H9 (cell line): ENCODE results near the gene MARCHF10. TPM values are rescaled to one million over a fixed set of nuclear protein-coding genes. Genes with fewer than 3 reads are reported as not detected.

Experiments
- DNase-seq: peaks from one replicate; pipeline ENCODE4 v3.0.0-alpha.2; 2017
- H2AFZ ChIP-seq: one replicate; pipeline ENCODE4 v1.6.1; 2013; ENCODE audit warnings: mild to moderate bottlenecking, low read length, control low read depth, moderate library complexity
- H2AK5ac ChIP-seq: 2 replicates; pipeline ENCODE4 v1.6.1; 2013; ENCODE audit warnings: low read length, control low read depth, mixed read lengths; ENCODE audit not compliant: insufficient read length
- H2BK120ac ChIP-seq: one replicate; pipeline ENCODE4 v1.6.1; 2013; ENCODE audit warnings: low read depth, mild to moderate bottlenecking, low read length, control low read depth, inconsistent platforms; ENCODE audit not compliant: poor library complexity, severe bottlenecking
- H2BK12ac ChIP-seq: 2 replicates; pipeline ENCODE4 v1.6.1; 2013; ENCODE audit warnings: low read length, control low read depth, mixed read lengths, low read depth; ENCODE audit not compliant: insufficient read length
- H2BK15ac ChIP-seq: 2 replicates; pipeline ENCODE4 v1.6.1; 2013; ENCODE audit warnings: low read depth, low read length, control low read depth
- H2BK20ac ChIP-seq: one replicate; pipeline ENCODE4 v1.6.1; 2013; ENCODE audit warnings: low read depth, mild to moderate bottlenecking, low read length, control low read depth, inconsistent platforms; ENCODE audit not compliant: poor library complexity, severe bottlenecking
- H2BK5ac ChIP-seq: 2 replicates; pipeline ENCODE4 v1.6.1; 2013; ENCODE audit warnings: low read length, control low read depth, mixed read lengths; ENCODE audit not compliant: insufficient read length
- H3K14ac ChIP-seq: 2 replicates; pipeline ENCODE4 v1.6.1; 2013; ENCODE audit warnings: low read length, control low read depth; ENCODE audit not compliant: insufficient read depth
- H3K18ac ChIP-seq: 2 replicates; pipeline ENCODE4 v1.6.1; 2013; ENCODE audit warnings: low read depth, mild to moderate bottlenecking, mixed read lengths, low read length, control low read depth; ENCODE audit not compliant: insufficient read length
- H3K23ac ChIP-seq: 2 replicates; pipeline ENCODE4 v1.6.1; 2013; ENCODE audit warnings: low read length, control low read depth, mixed read lengths, low read depth; ENCODE audit not compliant: insufficient read length
- H3K23me2 ChIP-seq: 2 replicates; pipeline ENCODE4 v1.6.1; 2013; ENCODE audit warnings: low read depth, mild to moderate bottlenecking, mixed read lengths, low read length, control low read depth; ENCODE audit not compliant: insufficient read length, poor library complexity, severe bottlenecking
- H3K27ac ChIP-seq: 2 replicates; pipeline ENCODE4 v1.5.1; 2013; ENCODE audit warnings: low read length, control low read depth, mixed read lengths, low read depth; ENCODE audit not compliant: insufficient read length
- H3K27me3 ChIP-seq: 2 replicates; pipeline ENCODE4 v1.6.1; 2013; ENCODE audit warnings: low read length, control low read depth, inconsistent platforms; ENCODE audit not compliant: insufficient read depth
- H3K4ac ChIP-seq: 2 replicates; pipeline ENCODE4 v1.6.1; 2013; ENCODE audit warnings: low read depth, mild to moderate bottlenecking, control low read depth, inconsistent platforms, low read length, moderate library complexity
- H3K4me1 ChIP-seq: 2 replicates; pipeline ENCODE4 v1.6.1; 2013; ENCODE audit warnings: low read length, control low read depth, inconsistent platforms; ENCODE audit not compliant: insufficient read depth
- H3K4me2 ChIP-seq: 2 replicates; pipeline ENCODE4 v1.6.1; 2013; ENCODE audit warnings: low read length, control low read depth, mixed read lengths; ENCODE audit not compliant: insufficient read length, insufficient read depth
- H3K56ac ChIP-seq: 2 replicates; pipeline ENCODE4 v1.6.1; 2013; ENCODE audit warnings: low read depth, mild to moderate bottlenecking, mixed read lengths, low read length, control low read depth; ENCODE audit not compliant: insufficient read length
- H3K79me1 ChIP-seq: 2 replicates; pipeline ENCODE4 v1.6.1; 2013; ENCODE audit warnings: low read depth, mild to moderate bottlenecking, moderate library complexity, low read length, control low read depth, inconsistent platforms; ENCODE audit not compliant: insufficient read depth, poor library complexity, severe bottlenecking
- H3K79me2 ChIP-seq: 2 replicates; pipeline ENCODE4 v1.6.1; 2013; ENCODE audit warnings: low read length, control low read depth, inconsistent platforms; ENCODE audit not compliant: insufficient read depth
- H3K9ac ChIP-seq: 2 replicates; pipeline ENCODE4 v1.6.1; 2013; ENCODE audit warnings: low read length, control low read depth, mixed read lengths; ENCODE audit not compliant: insufficient read length; ENCODE audit errors: extremely low read depth
- H3K9me3 ChIP-seq: one replicate; pipeline ENCODE4 v1.6.1; 2013; ENCODE audit warnings: low read depth, low read length, inconsistent platforms; ENCODE audit not compliant: control insufficient read depth
- H3T11ph ChIP-seq: one replicate; pipeline ENCODE4 v1.6.1; 2013; ENCODE audit warnings: mild to moderate bottlenecking, low read length, control low read depth, inconsistent platforms
- H4K20me1 ChIP-seq: one replicate; pipeline ENCODE4 v1.6.1; 2013; ENCODE audit not compliant: control insufficient read depth, insufficient read length, insufficient read depth
- H4K5ac ChIP-seq: 2 replicates; pipeline ENCODE4 v1.6.1; 2013; ENCODE audit warnings: low read depth, mild to moderate bottlenecking, mixed read lengths, low read length, control low read depth; ENCODE audit not compliant: insufficient read length
- H4K8ac ChIP-seq: replicated peaks from 2 replicates; pipeline ENCODE4 v1.6.1; 2013; ENCODE audit warnings: low read length, control low read depth, mixed read lengths, low read depth; ENCODE audit not compliant: insufficient read length
- H4K91ac ChIP-seq: 2 replicates; pipeline ENCODE4 v1.6.1; 2013; ENCODE audit warnings: low read depth, mild to moderate bottlenecking, moderate library complexity, mixed read lengths, low read length, control low read depth; ENCODE audit not compliant: insufficient read length
- H3K27ac Mint-ChIP-seq, 3 experiments: 2 replicates in 2 of 3; 3 replicates in 1 of 3; pipeline ENCODE4 v1.8.0; 2020 to 2021; ENCODE audit warnings: mixed read lengths in 3 of 3, mild to moderate bottlenecking in 1 of 3, moderate library complexity in 1 of 3
- H3K27me3 Mint-ChIP-seq: 2 replicates; pipeline ENCODE4 v1.8.0; 2021; ENCODE audit warnings: low read depth, mild to moderate bottlenecking, moderate library complexity, mixed read lengths
- H3K36me3 Mint-ChIP-seq, 3 experiments: 2 replicates in 2 of 3; 3 replicates in 1 of 3; pipeline ENCODE4 v1.8.0; 2020 to 2021; ENCODE audit warnings: low read depth in 3 of 3, mixed read lengths in 3 of 3; ENCODE audit not compliant: insufficient read depth in 1 of 3
- H3K4me1 Mint-ChIP-seq, 2 experiments: 2 replicates each; pipeline ENCODE4 v1.8.0; 2020; ENCODE audit warnings: mixed read lengths in 2 of 2
- H3K4me3 Mint-ChIP-seq, 2 experiments: 2 replicates in 1 of 2; 3 replicates in 1 of 2; pipeline ENCODE4 v1.8.0; 2020 to 2021; ENCODE audit warnings: mild to moderate bottlenecking in 2 of 2, mixed read lengths in 2 of 2, moderate library complexity in 1 of 2
- H3K9me3 Mint-ChIP-seq, 2 experiments: 2 replicates in 1 of 2; 3 replicates in 1 of 2; pipeline ENCODE4 v1.8.0; 2020; ENCODE audit warnings: mild to moderate bottlenecking in 2 of 2, mixed read lengths in 2 of 2, moderate library complexity in 1 of 2
- CTCF ChIP-seq: fragments of 200-600 bp; sonication (generic); conservative IDR thresholded peaks from 3 replicates; pipeline ENCODE4 v1.8.0; 2021; ENCODE audit warnings: antibody characterized with exemption, mild to moderate bottlenecking
- WGBS: extraction: QIAGEN DNeasy Blood & Tissue Kit; methylation state at CpG from one replicate; pipeline ENCODE4 v1.1.7; 2013; ENCODE audit warnings: missing lambda C conversion rate, low lambda C conversion rate, mixed read lengths; ENCODE audit not compliant: insufficient read length; ENCODE audit errors: extremely low coverage; 5-methylcytosine and 5-hydroxymethylcytosine counted together
- total RNA-seq: library from RNA; stranded (reverse); gene quantifications from 2 replicates; pipeline ENCODE4 v1.2.1, GENCODE V29; 2021

The MARCHF10 gene
- total RNA-seq, 1 experiment from 2014 or later, result not detected

GRCh38 chr17:62658136-62658920 lies 149.8 kb downstream of the MARCHF10 start:
- Mint-ChIP-seq H3K9me3 (peaks cover 9% of the 10 kb centered on the region in 2 experiments), H3K27ac (peak overlapping the region in 2 of 3 experiments; percentile 16 to 78; a peak in 1 of 7 replicates), H3K4me3 (no peak overlapping the region), H3K4me1 (peaks cover 10 to 16% of the 10 kb centered on the region in 2 experiments), H3K27me3 (peaks cover 1% of the 10 kb centered on the region; the same call in 1 of the 2 replicates), H3K36me3 (peaks cover 3 to 22% (median 12%) of the 10 kb centered on the region in 3 experiments)
- Histone ChIP-seq H3K23me2 (no peaks in the 10 kb centered on the region), H3K27me3 (no peaks in the 10 kb centered on the region), H3K18ac (no peak overlapping the region), H3K9me3 (no peaks in the 10 kb centered on the region), H4K8ac (no peak overlapping the region), H3K27ac (no peak overlapping the region), H3K4ac (no peak overlapping the region), H2BK20ac (no peak overlapping the region), H2AK5ac (no peak overlapping the region), H3K23ac (no peak overlapping the region), H3K79me1 (no peaks in the 10 kb centered on the region), H3K4me1 (no peaks in the 10 kb centered on the region; the same call in 1 of the 2 replicates), H3K9ac (no peak overlapping the region), H2BK12ac (no peak overlapping the region), H4K20me1 (no peaks in the 10 kb centered on the region), H4K5ac (no peak overlapping the region), H2BK5ac (no peak overlapping the region), H4K91ac (no peak overlapping the region), H2BK120ac (no peak overlapping the region), H2BK15ac (no peak overlapping the region), H2AFZ (no peak overlapping the region), H3K79me2 (no peaks in the 10 kb centered on the region), H3T11ph (no peak overlapping the region), H3K56ac (no peak overlapping the region), H3K14ac (no peak overlapping the region), H3K4me2 (no peak overlapping the region)
- WGBS, result no CpG with 5 or more reads among the region's 15 CpGs
- DNase-seq, result no peak
- no peak for TF ChIP-seq CTCF
